22Rv1 (cell line): Measurements from ENCODE around the gene MPP3.

Experiments
- ZFX ChIP-seq: fragments of 450-650 bp; IDR thresholded peaks from 2 replicates; pipeline ENCODE4 v1.6.1; 2017; ENCODE audit warnings: antibody characterized with exemption, borderline replicate concordance
- TF ChIP-seq, protein P1 (sequence below): fragments of 450-650 bp; IDR thresholded peaks from 2 replicates; pipeline ENCODE4 v1.5.1; 2017; ENCODE audit warnings: mild to moderate bottlenecking

DNA sequence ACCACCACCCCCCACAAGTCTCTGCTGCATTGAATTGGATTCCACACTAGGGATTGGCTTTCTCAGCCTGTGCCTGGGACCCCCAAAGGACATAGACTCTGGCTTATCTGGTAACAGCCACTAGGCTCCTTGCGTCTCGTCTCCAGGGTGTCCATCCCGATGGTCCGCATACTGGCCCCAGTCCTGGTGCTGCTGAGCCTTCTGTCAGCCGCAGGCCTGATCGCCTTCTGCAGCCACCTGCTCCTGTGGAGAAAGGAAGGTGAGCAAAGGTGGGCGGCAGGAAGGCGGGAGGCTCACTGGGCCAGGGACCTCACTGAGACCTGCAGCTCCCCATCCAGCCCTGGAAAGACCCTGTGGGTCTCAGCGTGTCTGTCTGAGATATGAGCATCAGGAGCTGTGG, 22.1 kb upstream of the MPP3 start:
- TF ChIP-seq, protein P1, sequence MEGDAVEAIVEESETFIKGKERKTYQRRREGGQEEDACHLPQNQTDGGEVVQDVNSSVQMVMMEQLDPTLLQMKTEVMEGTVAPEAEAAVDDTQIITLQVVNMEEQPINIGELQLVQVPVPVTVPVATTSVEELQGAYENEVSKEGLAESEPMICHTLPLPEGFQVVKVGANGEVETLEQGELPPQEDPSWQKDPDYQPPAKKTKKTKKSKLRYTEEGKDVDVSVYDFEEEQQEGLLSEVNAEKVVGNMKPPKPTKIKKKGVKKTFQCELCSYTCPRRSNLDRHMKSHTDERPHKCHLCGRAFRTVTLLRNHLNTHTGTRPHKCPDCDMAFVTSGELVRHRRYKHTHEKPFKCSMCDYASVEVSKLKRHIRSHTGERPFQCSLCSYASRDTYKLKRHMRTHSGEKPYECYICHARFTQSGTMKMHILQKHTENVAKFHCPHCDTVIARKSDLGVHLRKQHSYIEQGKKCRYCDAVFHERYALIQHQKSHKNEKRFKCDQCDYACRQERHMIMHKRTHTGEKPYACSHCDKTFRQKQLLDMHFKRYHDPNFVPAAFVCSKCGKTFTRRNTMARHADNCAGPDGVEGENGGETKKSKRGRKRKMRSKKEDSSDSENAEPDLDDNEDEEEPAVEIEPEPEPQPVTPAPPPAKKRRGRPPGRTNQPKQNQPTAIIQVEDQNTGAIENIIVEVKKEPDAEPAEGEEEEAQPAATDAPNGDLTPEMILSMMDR, result no peak
- no peak for TF ChIP-seq ZFX
